PC-3 (cell line): ENCODE results near the gene RSRC1. TPM values are rescaled to one million over a fixed set of nuclear protein-coding genes. Genes with fewer than 3 reads are reported as not detected.

Experiments used
- ATAC-seq: fragments of 200-7000 bp; cut with Tn5 transposase; 2 replicates; pipeline ENCODE4 v1.9.1; 2020; ENCODE audit warnings: mild to moderate bottlenecking, moderate library complexity
- BruUV-seq: library from RNA; stranded (reverse); fragments of 400-500 nt; replicated peaks from 2 replicates; lab custom pipeline; 2021; lab: Mats Ljungman, UMichigan
- CTCF ChIA-PET: fragments of 300-600 bp; sonication (Branson Sonifier 250); formaldehyde crosslinking; loops from one replicate; lab custom pipeline; 2022; ENCODE audit warnings: antibody characterized with exemption; lab: Charles Lee
- POLR2A ChIA-PET: fragments of 300-600 bp; sonication (Branson Sonifier 250); formaldehyde crosslinking; loops from one replicate; lab custom pipeline; 2022; ENCODE audit warnings: antibody characterized with exemption; ENCODE audit not compliant: unreplicated experiment; lab: Charles Lee
- DNase-seq: peaks from one replicate; pipeline ENCODE4 v3.0.0-alpha.2; 2015
- H2AFZ ChIP-seq: fragments of 300-600 bp; sonication (generic); 2 replicates; pipeline ENCODE4 v1.6.0; 2016; ENCODE audit warnings: antibody characterized with exemption, low read length
- H3F3A ChIP-seq: fragments of 300-600 bp; sonication (generic); one replicate; pipeline ENCODE4 v1.6.0; 2017; ENCODE audit warnings: antibody characterized with exemption, low read length, control low read depth, mild to moderate bottlenecking; ENCODE audit not compliant: unreplicated experiment
- H3K27ac ChIP-seq: fragments of 300-600 bp; sonication (generic); 2 replicates; pipeline ENCODE4 v1.5.1; 2016; ENCODE audit warnings: mild to moderate bottlenecking, low read length
- H3K27me3 ChIP-seq: fragments of 300-600 bp; sonication (generic); 2 replicates; pipeline ENCODE4 v1.6.1; 2016; ENCODE audit warnings: low read length, mixed read lengths
- H3K36me3 ChIP-seq: fragments of 300-600 bp; sonication (generic); 2 replicates; pipeline ENCODE4 v1.6.1; 2016; ENCODE audit warnings: low read depth, mixed run types, low read length, mixed read lengths
- H3K4me1 ChIP-seq: fragments of 300-600 bp; sonication (generic); 2 replicates; pipeline ENCODE4 v1.5.1; 2016; ENCODE audit warnings: low read length; ENCODE audit not compliant: insufficient read depth
- H3K4me2 ChIP-seq: fragments of 300-600 bp; sonication (generic); 2 replicates; pipeline ENCODE4 v1.6.0; 2016; ENCODE audit warnings: low read length
- H3K4me3 ChIP-seq: fragments of 300-600 bp; sonication (generic); 2 replicates; pipeline ENCODE4 v1.5.1; 2016; ENCODE audit warnings: mild to moderate bottlenecking, low read length, mixed read lengths
- H3K79me2 ChIP-seq: fragments of 300-600 bp; sonication (generic); 2 replicates; pipeline ENCODE4 v1.6.1; 2017; ENCODE audit warnings: low read length, mixed read lengths
- H3K9ac ChIP-seq: fragments of 300-600 bp; sonication (generic); 2 replicates; pipeline ENCODE4 v1.6.0; 2016; ENCODE audit warnings: mild to moderate bottlenecking, low read length
- H3K9me2 ChIP-seq: fragments of 300-600 bp; sonication (generic); replicated peaks from 2 replicates; pipeline ENCODE4 v1.6.1; 2016; ENCODE audit warnings: mixed run types, low read length, mixed read lengths
- H3K9me3 ChIP-seq: fragments of 300-600 bp; sonication (generic); 2 replicates; pipeline ENCODE4 v1.6.1; 2016; ENCODE audit warnings: low read length, mixed read lengths
- H4K20me1 ChIP-seq: fragments of 300-600 bp; sonication (generic); 2 replicates; pipeline ENCODE4 v1.6.1; 2016; ENCODE audit warnings: low read length, mixed read lengths
- CTCF ChIP-seq: fragments of 300-600 bp; sonication (generic); conservative IDR thresholded peaks from 2 replicates; pipeline ENCODE4 v1.5.1; 2017; ENCODE audit warnings: antibody characterized with exemption, low read depth, mild to moderate bottlenecking, low read length
- EZH2 ChIP-seq: fragments of 300-600 bp; sonication (generic); IDR thresholded peaks from one replicate; pipeline ENCODE4 v1.6.1; 2017; ENCODE audit warnings: antibody characterized with exemption, mild to moderate bottlenecking, low read length; ENCODE audit not compliant: unreplicated experiment
- EZH2phosphoT487 ChIP-seq: fragments of 300-600 bp; sonication (generic); IDR thresholded peaks from 2 replicates; pipeline ENCODE4 v1.6.1; 2018; ENCODE audit warnings: mild to moderate bottlenecking, antibody characterized with exemption, low read length, borderline replicate concordance
- intact Hi-C: fragments of 100-400 bp; cut with micrococcal nuclease; formaldehyde crosslinking; loops from 2 replicates; pipeline ENCODE4 v1.9.0; 2023
- total RNA-seq: library from RNA; depleted of rRNA; stranded (reverse); fragments of >200 nt; gene quantifications from 2 replicates; pipeline ENCODE4 v1.2.3, GENCODE V29; 2014

The RSRC1 gene
- total RNA-seq, 1 experiment from 2014 or later = 39.5 TPM

DNA sequence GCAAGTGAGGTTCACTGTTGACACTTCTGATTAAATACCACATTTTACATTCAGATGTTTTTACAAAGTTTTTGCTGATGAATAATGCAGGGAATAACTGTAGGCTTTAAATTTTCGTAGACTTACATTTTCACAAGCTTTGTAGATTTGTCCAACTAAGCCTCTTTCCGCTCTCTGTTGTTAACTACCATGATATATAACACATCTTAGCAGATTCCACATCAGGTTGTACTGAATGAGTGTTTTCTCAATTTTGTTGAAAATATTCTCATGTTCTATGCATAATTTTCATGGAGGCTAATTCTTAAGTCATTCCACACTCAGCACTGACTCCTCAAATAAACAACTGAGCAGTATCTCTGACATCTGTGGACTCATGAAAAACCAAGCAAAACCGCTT lies 168.3 kb downstream of the RSRC1 start:
- Histone ChIP-seq H3K27me3 (no peaks in the 10 kb centered on the region), H3K27ac (no peak overlapping the region), H3K4me2 (no peak overlapping the region), H3K9me3 (no peaks in the 10 kb centered on the region), H3K9ac (no peak overlapping the region), H3K79me2 (no peaks in the 10 kb centered on the region), H4K20me1 (no peaks in the 10 kb centered on the region), H3K4me1 (no peaks in the 10 kb centered on the region), H3K36me3 (no peaks in the 10 kb centered on the region), H3K4me3 (no peak overlapping the region), H2AFZ (no peak overlapping the region), H3F3A (no peaks in the 10 kb centered on the region), H3K9me2 (no peaks in the 10 kb centered on the region)
- TF ChIP-seq EZH2phosphoT487 (no peak), EZH2 (no peak), CTCF (no peak)
- ATAC-seq = no peak
- CTCF ChIA-PET = no interaction called here
- POLR2A ChIA-PET = no interaction called here
- intact Hi-C loops = no loop called here
- no peak for DNase-seq
- no TSS peak for BruUV-seq

DNA sequence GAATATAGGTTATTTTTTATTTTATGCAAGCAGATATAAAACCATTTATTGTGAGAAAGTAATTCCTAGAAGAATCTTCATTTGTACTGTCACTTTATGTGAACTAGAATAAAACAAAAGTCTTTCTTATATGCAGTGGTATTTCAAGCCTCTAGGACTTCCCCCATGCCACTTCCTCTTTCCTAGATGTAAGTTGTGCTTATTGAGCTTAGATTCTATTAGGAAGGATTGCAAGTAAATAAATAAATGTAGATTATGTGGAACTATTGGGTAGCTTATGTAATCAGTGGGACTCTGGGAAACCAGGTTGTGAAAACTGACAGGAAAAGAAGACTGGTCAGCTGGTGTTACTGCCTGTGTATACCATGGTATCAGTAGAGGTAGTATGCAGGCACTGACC lies 169.7 kb downstream of the RSRC1 start:
- DNase-seq = no peak
- Histone ChIP-seq H3K27ac (no peak overlapping the region), H3K9ac (no peak overlapping the region), H3K4me3 (no peak overlapping the region), H3K9me2 (no peaks in the 10 kb centered on the region), H3K27me3 (no peaks in the 10 kb centered on the region), H4K20me1 (no peaks in the 10 kb centered on the region), H3F3A (no peaks in the 10 kb centered on the region), H3K4me2 (no peak overlapping the region), H3K4me1 (no peaks in the 10 kb centered on the region), H2AFZ (no peak overlapping the region), H3K79me2 (no peaks in the 10 kb centered on the region), H3K9me3 (no peaks in the 10 kb centered on the region), H3K36me3 (no peaks in the 10 kb centered on the region)
- ChIA-PET CTCF (no interaction called here), POLR2A (no interaction called here)
- no peak for ATAC-seq
- BruUV-seq = no TSS peak
- TF ChIP-seq CTCF = no peak
- no peak for TF ChIP-seq EZH2
- TF ChIP-seq EZH2phosphoT487 = no peak
- intact Hi-C loops = no loop called here

DNA sequence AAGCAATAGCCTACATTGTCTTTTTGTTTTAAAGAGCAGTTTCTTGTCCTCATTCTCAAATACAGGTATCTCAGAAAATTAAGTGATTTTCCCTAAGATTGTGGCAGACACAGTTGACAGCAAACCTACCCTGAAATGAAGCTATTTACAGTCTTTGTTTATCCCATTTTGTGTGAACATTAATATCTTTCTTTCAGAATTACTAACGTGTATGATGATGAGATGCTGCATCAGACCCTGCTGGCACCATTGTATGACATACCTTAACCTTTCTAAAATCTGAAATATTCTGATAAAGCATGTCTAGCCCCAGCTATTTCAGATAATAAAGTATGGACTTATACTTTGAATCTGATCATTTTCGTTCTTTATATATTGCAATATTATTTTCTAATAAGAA lies 185.9 kb downstream of the RSRC1 start:
- ATAC-seq (no peak), DNase-seq (no peak)
- no peak overlapping the region for H3K4me3 ChIP-seq
- TF ChIP-seq CTCF (no peak), EZH2 (no peak), EZH2phosphoT487 (no peak)
- no peaks in the 10 kb centered on the region for H3K79me2 ChIP-seq
- intact Hi-C loops = no loop called here
- no TSS peak for BruUV-seq
- no peaks in the 10 kb centered on the region for H3F3A ChIP-seq
- POLR2A ChIA-PET = no interaction called here
- no peak overlapping the region for H3K9ac ChIP-seq
- no peak overlapping the region for H2AFZ ChIP-seq
- no peaks in the 10 kb centered on the region for H4K20me1 ChIP-seq
- H3K27me3 ChIP-seq = no peaks in the 10 kb centered on the region
- H3K9me3 ChIP-seq = no peaks in the 10 kb centered on the region
- no peaks in the 10 kb centered on the region for H3K4me1 ChIP-seq
- no peaks in the 10 kb centered on the region for H3K9me2 ChIP-seq
- H3K4me2 ChIP-seq = no peak overlapping the region
- no peak overlapping the region for H3K27ac ChIP-seq
- CTCF ChIA-PET = no interaction called here
- H3K36me3 ChIP-seq = no peaks in the 10 kb centered on the region
